Liver (tissue), 9 donors: ENCODE measurements around the gene GARIN5B. TPM values are rescaled to one million over a fixed set of nuclear protein-coding genes. Genes with fewer than 3 reads are reported as not detected.
A peak's percentile ranks its signal among the peaks of the same experiment; 100 is the strongest.
"Not testable (repeated sequence)": the region's sequence is repeated elsewhere in the genome, so short reads cannot be mapped to it uniquely, and the experiment has no call there.

Source experiments
- DNase-seq: peaks from one replicate; pipeline ENCODE4 v3.0.0-alpha.2; 2017; ENCODE audit warnings: low spot score
- H3K27ac ChIP-seq, 2 donors: one replicate each; pipeline ENCODE4 v1.7.0; 2013; ENCODE audit warnings: inconsistent platforms in 2 of 2, low read length in 2 of 2, control low read depth in 1 of 2, low read depth in 1 of 2, mild to moderate bottlenecking in 1 of 2
- H3K27me3 ChIP-seq, 4 donors: one replicate each; pipeline versions ENCODE4 v1.6.1 to v1.7.0; 2013; ENCODE audit warnings: low read length in 3 of 4, inconsistent platforms in 1 of 4, mild to moderate bottlenecking in 1 of 4, moderate library complexity in 1 of 4; ENCODE audit not compliant: control insufficient read depth in 4 of 4, insufficient read depth in 4 of 4
- H3K36me3 ChIP-seq, 4 donors: one replicate each; pipeline versions ENCODE4 v1.6.1 to v1.7.0; 2013; ENCODE audit warnings: low read length in 3 of 4, mild to moderate bottlenecking in 3 of 4, low read depth in 1 of 4, moderate library complexity in 1 of 4; ENCODE audit not compliant: control insufficient read depth in 4 of 4, insufficient read depth in 3 of 4
- H3K4me1 ChIP-seq, 4 donors: one replicate each; pipeline versions ENCODE4 v1.6.1 to v1.7.0; 2013; ENCODE audit warnings: low read length in 3 of 4, mild to moderate bottlenecking in 3 of 4, moderate library complexity in 1 of 4; ENCODE audit not compliant: control insufficient read depth in 4 of 4, insufficient read depth in 4 of 4
- H3K4me3 ChIP-seq, 3 donors: one replicate each; pipeline versions ENCODE4 v1.6.1 to v1.7.0; 2013; ENCODE audit warnings: low read length in 3 of 3, control low read depth in 1 of 3, low read depth in 1 of 3, mild to moderate bottlenecking in 1 of 3
- H3K9ac ChIP-seq, 2 donors: one replicate each; pipeline ENCODE4 v1.7.0; 2013; ENCODE audit warnings: low read length in 2 of 2, mild to moderate bottlenecking in 2 of 2, moderate library complexity in 2 of 2, control low read depth in 1 of 2, low read depth in 1 of 2
- H3K9me3 ChIP-seq, 4 donors: one replicate each; pipeline versions ENCODE4 v1.6.1 to v1.7.0; 2013; ENCODE audit warnings: low read length in 3 of 4; ENCODE audit not compliant: control insufficient read depth in 4 of 4
- ATF3 ChIP-seq: IDR thresholded peaks from 2 replicates; pipeline ENCODE4 v1.6.1; 2016; ENCODE audit warnings: antibody characterized with exemption
- HNF4A ChIP-seq, 2 donors: conservative IDR thresholded peaks; 2 replicates each; pipeline ENCODE4 v1.6.1; 2016; ENCODE audit warnings: antibody characterized with exemption in 2 of 2, mild to moderate bottlenecking in 2 of 2
- NR2F2 ChIP-seq: IDR thresholded peaks from 2 replicates; pipeline ENCODE4 v1.6.1; 2016; ENCODE audit warnings: antibody characterized with exemption
- RAD21 ChIP-seq, 2 donors: IDR thresholded peaks; 2 replicates each; pipeline ENCODE4 v1.6.1; 2016; ENCODE audit warnings: antibody characterized with exemption in 2 of 2, mild to moderate bottlenecking in 2 of 2
- RXRA ChIP-seq, 2 donors: IDR thresholded peaks; 2 replicates each; pipeline ENCODE4 v1.6.1; 2017 to 2018; ENCODE audit warnings: antibody characterized with exemption in 2 of 2, mild to moderate bottlenecking in 1 of 2
- SP1 ChIP-seq: IDR thresholded peaks from 2 replicates; pipeline ENCODE4 v1.6.1; 2018; ENCODE audit warnings: antibody characterized with exemption, mild to moderate bottlenecking
- TAF1 ChIP-seq: conservative IDR thresholded peaks from 2 replicates; pipeline ENCODE4 v1.6.1; 2016; ENCODE audit warnings: antibody characterized with exemption, mild to moderate bottlenecking
- YY1 ChIP-seq: IDR thresholded peaks from 2 replicates; pipeline ENCODE4 v1.6.1; 2016; ENCODE audit warnings: antibody characterized with exemption, mild to moderate bottlenecking
- ZBTB33 ChIP-seq: IDR thresholded peaks from 2 replicates; pipeline ENCODE4 v1.6.1; 2016; ENCODE audit warnings: antibody characterized with exemption
- WGBS: extraction: QIAGEN DNeasy Blood & Tissue Kit; methylation state at CpG from one replicate; pipeline ENCODE4 v1.1.7; 2013; 5-methylcytosine and 5-hydroxymethylcytosine counted together
- polyA plus RNA-seq, 2 donors: library from polyadenylated mRNA; stranded (reverse) in 1 of 2; unstranded in 1 of 2; fragments of 200-250 nt in 1 of 2; fragments of >200 nt in 1 of 2; fragmentation: Nextera tagmentation in 1 of 2; extraction: Ambion mirVana in 1 of 2; gene quantifications; one replicate each; pipeline versions ENCODE4 v1.2.1 to v1.2.3, GENCODE V29; 2013 to 2015
- total RNA-seq, 2 donors: library from RNA; depleted of rRNA; stranded (reverse); fragments of >200 nt; gene quantifications; one replicate each; pipeline ENCODE4 v1.2.3, GENCODE V29; 2014
- TF ChIP-seq, protein P1 (sequence below): IDR thresholded peaks from 2 replicates; pipeline ENCODE4 v1.6.1; 2016; ENCODE audit warnings: antibody characterized with exemption
- TF ChIP-seq, protein P2 (sequence below): IDR thresholded peaks from 2 replicates; pipeline ENCODE4 v1.6.1; 2016; ENCODE audit warnings: antibody characterized with exemption, mild to moderate bottlenecking
- donor health status: healthy.
- donor health status: healthy.
- donor health status: healthy.
- donor health status: healthy.
- donor health status: healthy.

Gene GARIN5B
- total and polyA plus RNA-seq, 4 donors, result not detected

GRCh38 chr19:55333870-55334269 lies 29.2 kb downstream of the GARIN5B start:
- TF ChIP-seq RAD21 (IDR thresholded peaks at IDR 0.05) (no peak), SP1 (peak; percentile 11), HNF4A (conservative IDR thresholded peaks at IDR 0.05) (peak; percentile 12 to 40), YY1 (no peak), ATF3 (no peak)
- no peak overlapping the region for H3K9ac ChIP-seq
- no peak overlapping the region for H3K27ac ChIP-seq
- no peak overlapping the region for H3K4me3 ChIP-seq
- H3K4me1 ChIP-seq, result peaks cover 0 to 5% (median 1%) of the 10 kb centered on the region in 4 donors
- H3K27me3 ChIP-seq, result no peaks in the 10 kb centered on the region
- no peaks in the 10 kb centered on the region for H3K36me3 ChIP-seq
- no peak for DNase-seq
- 57% methylated on average over 11 of the region's 11 CpGs for WGBS
- H3K9me3 ChIP-seq, result no peaks in the 10 kb centered on the region

- H3K9ac ChIP-seq, DNase-seq, H3K36me3 ChIP-seq, H3K4me3 ChIP-seq, H3K4me1 ChIP-seq, H3K27me3 ChIP-seq, H3K9me3 ChIP-seq, H3K27ac ChIP-seq: not testable (repeated sequence)
- 85% methylated on average over 6 of the region's 6 CpGs for WGBS
Observed at GRCh38 chr19:55329791-55330190, 33.3 kb downstream of the GARIN5B start.

DNA sequence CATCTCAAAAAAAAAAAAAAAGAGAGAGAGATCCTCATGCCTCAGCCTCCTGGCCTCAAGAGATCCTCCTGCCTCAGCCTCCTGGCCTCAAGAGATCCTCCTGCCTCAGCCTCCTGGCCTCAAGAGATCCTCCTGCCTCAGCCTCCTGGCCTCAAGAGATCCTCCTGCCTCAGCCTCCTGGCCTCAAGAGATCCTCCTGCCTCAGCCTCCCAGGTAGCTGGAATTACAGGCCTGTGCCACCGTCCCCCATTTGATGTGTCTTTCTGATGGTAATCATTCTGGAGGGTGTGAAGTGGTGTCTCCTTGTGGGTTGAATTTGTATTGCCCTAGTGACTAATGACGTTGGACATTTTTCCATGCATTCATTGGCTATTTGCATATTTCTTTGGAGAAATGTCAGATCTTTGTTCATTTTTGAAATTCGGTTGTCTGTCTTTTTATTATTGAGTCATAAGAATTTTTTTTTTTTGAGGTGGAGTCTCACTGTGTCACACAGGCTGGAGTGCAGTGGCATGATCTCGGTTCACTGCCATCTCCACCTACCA lies 34.2 kb downstream of the GARIN5B start:
- H3K9me3 ChIP-seq, H3K27ac ChIP-seq, H3K4me3 ChIP-seq, H3K4me1 ChIP-seq, H3K27me3 ChIP-seq, DNase-seq, H3K36me3 ChIP-seq, H3K9ac ChIP-seq: not testable (repeated sequence)
- 81% methylated on average over 4 of the region's 4 CpGs for WGBS

DNA sequence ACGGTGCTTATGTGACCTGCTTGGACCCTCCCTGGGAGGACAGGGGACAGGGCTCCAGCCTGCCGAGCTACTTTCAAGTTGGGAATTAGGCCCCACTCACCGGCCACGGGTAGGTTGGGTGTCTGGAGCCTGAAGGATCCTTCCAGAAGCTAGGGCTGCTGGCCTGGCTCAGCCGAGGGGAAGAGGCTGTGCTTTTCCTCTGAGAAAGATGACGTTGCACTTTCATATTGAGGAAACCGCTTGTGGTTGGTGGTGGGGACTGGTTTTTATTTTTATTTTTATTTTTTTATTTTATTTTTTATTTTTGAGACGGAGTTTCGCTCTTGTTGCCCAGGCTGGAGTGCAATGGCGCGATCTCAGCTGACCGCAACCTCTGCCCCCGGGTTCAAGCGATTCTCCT lies 37.9 kb downstream of the GARIN5B start, which contains the start of gene TMEM150B:
TMEM150B (minus strand) TSS at position 170 of the 400 bp plus-strand sequence. CDS start 4,305 bp downstream, outside the sequence.
- Histone ChIP-seq H3K4me3 (no peak within 1 kb of the TSS), H3K27ac (no peak within 1 kb of the TSS), H3K27me3 (no peaks in the 10 kb centered on the region), H3K36me3 (no peaks in the 10 kb centered on the region), H3K9ac (no peak within 1 kb of the TSS), H3K9me3 (no peaks in the 10 kb centered on the region), H3K4me1 (no peaks in the 10 kb centered on the region)
- TF ChIP-seq, protein P1, sequence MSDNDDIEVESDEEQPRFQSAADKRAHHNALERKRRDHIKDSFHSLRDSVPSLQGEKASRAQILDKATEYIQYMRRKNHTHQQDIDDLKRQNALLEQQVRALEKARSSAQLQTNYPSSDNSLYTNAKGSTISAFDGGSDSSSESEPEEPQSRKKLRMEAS, result no peak
- TF ChIP-seq ATF3 (no peak), ZBTB33 (no peak), NR2F2 (no peak), TAF1 (no peak), SP1 (no peak), RXRA (IDR thresholded peaks at IDR 0.05) (no peak), RAD21 (IDR thresholded peaks at IDR 0.05) (no peak)
- TF ChIP-seq, protein P2, sequence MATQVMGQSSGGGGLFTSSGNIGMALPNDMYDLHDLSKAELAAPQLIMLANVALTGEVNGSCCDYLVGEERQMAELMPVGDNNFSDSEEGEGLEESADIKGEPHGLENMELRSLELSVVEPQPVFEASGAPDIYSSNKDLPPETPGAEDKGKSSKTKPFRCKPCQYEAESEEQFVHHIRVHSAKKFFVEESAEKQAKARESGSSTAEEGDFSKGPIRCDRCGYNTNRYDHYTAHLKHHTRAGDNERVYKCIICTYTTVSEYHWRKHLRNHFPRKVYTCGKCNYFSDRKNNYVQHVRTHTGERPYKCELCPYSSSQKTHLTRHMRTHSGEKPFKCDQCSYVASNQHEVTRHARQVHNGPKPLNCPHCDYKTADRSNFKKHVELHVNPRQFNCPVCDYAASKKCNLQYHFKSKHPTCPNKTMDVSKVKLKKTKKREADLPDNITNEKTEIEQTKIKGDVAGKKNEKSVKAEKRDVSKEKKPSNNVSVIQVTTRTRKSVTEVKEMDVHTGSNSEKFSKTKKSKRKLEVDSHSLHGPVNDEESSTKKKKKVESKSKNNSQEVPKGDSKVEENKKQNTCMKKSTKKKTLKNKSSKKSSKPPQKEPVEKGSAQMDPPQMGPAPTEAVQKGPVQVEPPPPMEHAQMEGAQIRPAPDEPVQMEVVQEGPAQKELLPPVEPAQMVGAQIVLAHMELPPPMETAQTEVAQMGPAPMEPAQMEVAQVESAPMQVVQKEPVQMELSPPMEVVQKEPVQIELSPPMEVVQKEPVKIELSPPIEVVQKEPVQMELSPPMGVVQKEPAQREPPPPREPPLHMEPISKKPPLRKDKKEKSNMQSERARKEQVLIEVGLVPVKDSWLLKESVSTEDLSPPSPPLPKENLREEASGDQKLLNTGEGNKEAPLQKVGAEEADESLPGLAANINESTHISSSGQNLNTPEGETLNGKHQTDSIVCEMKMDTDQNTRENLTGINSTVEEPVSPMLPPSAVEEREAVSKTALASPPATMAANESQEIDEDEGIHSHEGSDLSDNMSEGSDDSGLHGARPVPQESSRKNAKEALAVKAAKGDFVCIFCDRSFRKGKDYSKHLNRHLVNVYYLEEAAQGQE, result no peak
- no peak for DNase-seq
- WGBS, result 74% methylated on average over 14 of the region's 14 CpGs
